WTC11 (cell line): ENCODE measurements around the gene LEMD3. TPM values are rescaled to one million over a fixed set of nuclear protein-coding genes. Genes with fewer than 3 reads are reported as not detected.
A peak's percentile ranks its signal among the peaks of the same experiment; 100 is the strongest.

ENCODE experiments used
- ATAC-seq: fragments of 200-7000 bp; cut with Tn5 transposase; 2 replicates; pipeline ENCODE4 v1.10.0; 2021; ENCODE audit warnings: mild to moderate bottlenecking, moderate library complexity
- CTCF ChIA-PET: fragments of 300-600 bp; sonication (Branson Sonifier 250); formaldehyde crosslinking; loops from one replicate; lab custom pipeline; 2021; ENCODE audit warnings: antibody characterized with exemption; lab: Charles Lee
- POLR2A ChIA-PET: fragments of 350-600 bp; sonication (Branson Sonifier 250); formaldehyde crosslinking; loops from one replicate; lab custom pipeline; 2021; ENCODE audit warnings: antibody characterized with exemption; lab: Charles Lee
- DNase-seq: peaks from one replicate; pipeline ENCODE4 v3.0.0; 2021; ENCODE audit warnings: low spot score
- H3K27ac Mint-ChIP-seq: 2 replicates; pipeline ENCODE4 v1.8.0; 2021; ENCODE audit warnings: mixed read lengths
- H3K27me3 Mint-ChIP-seq: 2 replicates; pipeline ENCODE4 v1.8.0; 2021; ENCODE audit warnings: low read depth, mild to moderate bottlenecking, moderate library complexity, mixed read lengths
- H3K36me3 Mint-ChIP-seq: 2 replicates; pipeline ENCODE4 v1.8.0; 2021; ENCODE audit warnings: mixed read lengths
- H3K4me1 Mint-ChIP-seq: 2 replicates; pipeline ENCODE4 v1.8.0; 2022; ENCODE audit warnings: mixed read lengths
- H3K4me3 Mint-ChIP-seq: 2 replicates; pipeline ENCODE4 v1.8.0; 2021; ENCODE audit warnings: mild to moderate bottlenecking, moderate library complexity, mixed read lengths
- H3K9me3 Mint-ChIP-seq: 2 replicates; pipeline ENCODE4 v1.8.0; 2021; ENCODE audit warnings: mixed read lengths
- ELF4 ChIP-seq: sonication (generic); formaldehyde crosslinking; IDR thresholded peaks from 2 replicates; pipeline ENCODE4 v1.8.1; 2022; ENCODE audit warnings: low read depth, mild to moderate bottlenecking, moderate library complexity, missing genetic modification reagents
- EMX1 ChIP-seq: fragments of 250-450 bp; sonication (Bioruptor Pico); IDR thresholded peaks from 2 replicates; pipeline ENCODE4 v1.8.0; 2021; ENCODE audit warnings: mild to moderate bottlenecking
- GABPB1 ChIP-seq: sonication (generic); formaldehyde crosslinking; IDR thresholded peaks from 2 replicates; pipeline ENCODE4 v1.8.1; 2023; ENCODE audit warnings: mild to moderate bottlenecking, missing genetic modification reagents
- GRHL2 ChIP-seq: fragments of 250-450 bp; sonication (Bioruptor Pico); IDR thresholded peaks from 2 replicates; pipeline ENCODE4 v1.8.0; 2022; ENCODE audit warnings: mild to moderate bottlenecking, moderate library complexity; ENCODE audit not compliant: insufficient replicate concordance, severe bottlenecking
- IRF2 ChIP-seq: sonication (generic); formaldehyde crosslinking; IDR thresholded peaks from 2 replicates; pipeline ENCODE4 v1.8.0; 2022; ENCODE audit warnings: low read depth, missing genetic modification reagents, borderline replicate concordance
- NFYB ChIP-seq: sonication (generic); formaldehyde crosslinking; conservative IDR thresholded peaks from 2 replicates; pipeline ENCODE4 v1.8.0; 2022; ENCODE audit warnings: low read depth, missing genetic modification reagents
- NR2C2 ChIP-seq: sonication (generic); formaldehyde crosslinking; IDR thresholded peaks from 2 replicates; pipeline ENCODE4 v1.8.0; 2022; ENCODE audit warnings: mild to moderate bottlenecking, missing genetic modification reagents
- NR3C1 ChIP-seq: sonication (generic); formaldehyde crosslinking; conservative IDR thresholded peaks from 2 replicates; pipeline ENCODE4 v1.8.1; 2023; ENCODE audit warnings: low read depth, mild to moderate bottlenecking, missing genetic modification reagents
- RELA ChIP-seq: sonication (generic); formaldehyde crosslinking; IDR thresholded peaks from 2 replicates; pipeline ENCODE4 v1.8.1; 2022; ENCODE audit warnings: missing genetic modification reagents, mild to moderate bottlenecking, borderline replicate concordance
- RORB ChIP-seq: fragments of 250-450 bp; sonication (Bioruptor Pico); IDR thresholded peaks from 2 replicates; pipeline ENCODE4 v1.9.0; 2021; ENCODE audit warnings: mild to moderate bottlenecking
- TCF7 ChIP-seq: sonication (generic); formaldehyde crosslinking; IDR thresholded peaks from 2 replicates; pipeline ENCODE4 v1.8.0; 2022; ENCODE audit warnings: mild to moderate bottlenecking, low read depth, missing genetic modification reagents, moderate library complexity
- TP53 ChIP-seq: sonication (generic); formaldehyde crosslinking; IDR thresholded peaks from 2 replicates; pipeline ENCODE4 v1.8.1; 2023; ENCODE audit warnings: mild to moderate bottlenecking, missing genetic modification reagents
- ZNF121 ChIP-seq: sonication (generic); formaldehyde crosslinking; IDR thresholded peaks from 2 replicates; pipeline ENCODE4 v1.8.0; 2023; ENCODE audit warnings: missing genetic modification reagents
- ZNF219 ChIP-seq: sonication (generic); formaldehyde crosslinking; IDR thresholded peaks from 2 replicates; pipeline ENCODE4 v1.8.0; 2023; ENCODE audit warnings: missing genetic modification reagents, mild to moderate bottlenecking, borderline replicate concordance
- ZNF232 ChIP-seq: sonication (generic); formaldehyde crosslinking; IDR thresholded peaks from 2 replicates; pipeline ENCODE4 v1.8.0; 2022; ENCODE audit warnings: mild to moderate bottlenecking, missing genetic modification reagents
- ZNF263 ChIP-seq: sonication (generic); formaldehyde crosslinking; IDR thresholded peaks from 2 replicates; pipeline ENCODE4 v1.8.1; 2022; ENCODE audit warnings: low read depth, mild to moderate bottlenecking, moderate library complexity, missing genetic modification reagents
- ZNF396 ChIP-seq: fragments of 250-450 bp; sonication (Bioruptor Pico); IDR thresholded peaks from 2 replicates; pipeline ENCODE4 v1.8.0; 2021; ENCODE audit warnings: mild to moderate bottlenecking, moderate library complexity, borderline replicate concordance
- total RNA-seq: library from RNA; stranded (reverse); gene quantifications from 3 replicates; pipeline ENCODE4 v1.2.3, GENCODE V29; 2021
- TF ChIP-seq, protein P1 (sequence below): sonication (generic); formaldehyde crosslinking; IDR thresholded peaks from 2 replicates; pipeline ENCODE4 v1.8.0; 2022; ENCODE audit warnings: missing genetic modification reagents
- TF ChIP-seq, protein P2 (sequence below): sonication (generic); formaldehyde crosslinking; IDR thresholded peaks from 2 replicates; pipeline ENCODE4 v1.8.1; 2022; ENCODE audit warnings: low read depth, mild to moderate bottlenecking, moderate library complexity, missing genetic modification reagents, borderline replicate concordance
- TF ChIP-seq, protein P3 (sequence below): sonication (generic); formaldehyde crosslinking; IDR thresholded peaks from 2 replicates; pipeline ENCODE4 v1.8.0; 2022; ENCODE audit warnings: mild to moderate bottlenecking, missing genetic modification reagents
- TF ChIP-seq, protein P4 (sequence below): sonication (generic); formaldehyde crosslinking; IDR thresholded peaks from 2 replicates; pipeline ENCODE4 v1.8.1; 2023; ENCODE audit warnings: mild to moderate bottlenecking, missing genetic modification reagents
- TF ChIP-seq, protein P5 (sequence below): sonication (generic); formaldehyde crosslinking; IDR thresholded peaks from 2 replicates; pipeline ENCODE4 v1.8.1; 2023; ENCODE audit warnings: mild to moderate bottlenecking, missing genetic modification reagents, borderline replicate concordance

The LEMD3 gene
- total RNA-seq, 1 experiment from 2014 or later: 31.3 TPM

DNA sequence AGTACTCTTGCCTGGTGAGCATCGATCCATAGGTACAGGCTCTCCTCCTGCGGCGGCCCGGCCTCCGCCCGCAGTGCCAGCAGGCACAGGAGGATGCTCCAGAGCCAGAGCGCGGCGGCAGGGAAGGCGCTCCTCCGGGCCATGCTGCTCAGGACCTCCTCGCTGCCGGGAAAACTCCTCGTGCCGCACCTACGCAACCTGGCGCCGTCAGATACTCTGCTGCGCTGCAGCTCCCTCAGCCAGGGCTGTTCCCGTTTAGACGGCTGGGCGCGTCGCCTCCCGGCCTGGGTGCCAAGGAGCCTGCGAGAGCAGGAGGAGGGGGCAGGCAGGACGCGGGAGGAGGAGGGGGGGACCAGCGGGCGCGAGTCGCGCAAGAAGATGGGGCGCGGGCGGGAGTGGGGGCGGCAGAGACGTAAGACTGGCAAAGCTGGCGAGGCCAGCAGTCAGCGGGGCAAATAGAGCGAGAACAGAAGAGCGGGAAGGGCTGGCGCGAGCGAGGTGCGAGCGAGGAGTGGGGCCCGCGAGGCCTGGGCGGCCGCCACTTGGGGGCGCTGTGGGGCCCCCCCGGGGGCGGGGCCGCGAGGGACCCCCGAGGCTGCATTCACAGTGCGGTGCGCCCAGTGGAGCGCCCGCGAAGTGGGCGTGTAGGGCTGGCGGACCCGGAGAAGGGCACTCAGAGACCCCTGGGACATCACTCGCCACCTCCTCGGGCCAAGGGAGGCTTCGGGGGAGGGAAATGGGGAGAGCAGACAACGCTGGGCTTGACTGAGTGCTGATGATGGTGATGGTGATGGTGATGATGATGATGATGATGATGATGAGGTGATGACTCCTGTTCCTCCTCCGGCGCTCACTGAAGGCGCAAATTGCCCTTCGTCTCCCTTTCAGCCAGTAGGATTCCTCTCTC, 48.1 kb upstream of the LEMD3 start, which contains the start of gene WIF1 (continued):
- TF ChIP-seq, protein P1, sequence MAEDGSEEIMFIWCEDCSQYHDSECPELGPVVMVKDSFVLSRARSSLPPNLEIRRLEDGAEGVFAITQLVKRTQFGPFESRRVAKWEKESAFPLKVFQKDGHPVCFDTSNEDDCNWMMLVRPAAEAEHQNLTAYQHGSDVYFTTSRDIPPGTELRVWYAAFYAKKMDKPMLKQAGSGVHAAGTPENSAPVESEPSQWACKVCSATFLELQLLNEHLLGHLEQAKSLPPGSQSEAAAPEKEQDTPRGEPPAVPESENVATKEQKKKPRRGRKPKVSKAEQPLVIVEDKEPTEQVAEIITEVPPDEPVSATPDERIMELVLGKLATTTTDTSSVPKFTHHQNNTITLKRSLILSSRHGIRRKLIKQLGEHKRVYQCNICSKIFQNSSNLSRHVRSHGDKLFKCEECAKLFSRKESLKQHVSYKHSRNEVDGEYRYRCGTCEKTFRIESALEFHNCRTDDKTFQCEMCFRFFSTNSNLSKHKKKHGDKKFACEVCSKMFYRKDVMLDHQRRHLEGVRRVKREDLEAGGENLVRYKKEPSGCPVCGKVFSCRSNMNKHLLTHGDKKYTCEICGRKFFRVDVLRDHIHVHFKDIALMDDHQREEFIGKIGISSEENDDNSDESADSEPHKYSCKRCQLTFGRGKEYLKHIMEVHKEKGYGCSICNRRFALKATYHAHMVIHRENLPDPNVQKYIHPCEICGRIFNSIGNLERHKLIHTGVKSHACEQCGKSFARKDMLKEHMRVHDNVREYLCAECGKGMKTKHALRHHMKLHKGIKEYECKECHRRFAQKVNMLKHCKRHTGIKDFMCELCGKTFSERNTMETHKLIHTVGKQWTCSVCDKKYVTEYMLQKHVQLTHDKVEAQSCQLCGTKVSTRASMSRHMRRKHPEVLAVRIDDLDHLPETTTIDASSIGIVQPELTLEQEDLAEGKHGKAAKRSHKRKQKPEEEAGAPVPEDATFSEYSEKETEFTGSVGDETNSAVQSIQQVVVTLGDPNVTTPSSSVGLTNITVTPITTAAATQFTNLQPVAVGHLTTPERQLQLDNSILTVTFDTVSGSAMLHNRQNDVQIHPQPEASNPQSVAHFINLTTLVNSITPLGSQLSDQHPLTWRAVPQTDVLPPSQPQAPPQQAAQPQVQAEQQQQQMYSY (CRISPR knock-in tag): no peak
- TF ChIP-seq EMX1 (CRISPR knock-in tag) (no peak), NR2C2 (CRISPR knock-in tag) (peak; percentile 45; the same call in 1 of the 2 replicates), GABPB1 (no peak), ZNF121 (CRISPR knock-in tag) (0 out of 2 replicates have a peak, but pooled peaks have one; percentile 35), TCF7 (CRISPR knock-in tag) (no peak), ZNF219 (CRISPR knock-in tag) (no peak), NR3C1 (CRISPR knock-in tag) (no peak), TP53 (CRISPR knock-in tag) (peak; percentile 73; the same call in 1 of the 2 replicates)

DNA sequence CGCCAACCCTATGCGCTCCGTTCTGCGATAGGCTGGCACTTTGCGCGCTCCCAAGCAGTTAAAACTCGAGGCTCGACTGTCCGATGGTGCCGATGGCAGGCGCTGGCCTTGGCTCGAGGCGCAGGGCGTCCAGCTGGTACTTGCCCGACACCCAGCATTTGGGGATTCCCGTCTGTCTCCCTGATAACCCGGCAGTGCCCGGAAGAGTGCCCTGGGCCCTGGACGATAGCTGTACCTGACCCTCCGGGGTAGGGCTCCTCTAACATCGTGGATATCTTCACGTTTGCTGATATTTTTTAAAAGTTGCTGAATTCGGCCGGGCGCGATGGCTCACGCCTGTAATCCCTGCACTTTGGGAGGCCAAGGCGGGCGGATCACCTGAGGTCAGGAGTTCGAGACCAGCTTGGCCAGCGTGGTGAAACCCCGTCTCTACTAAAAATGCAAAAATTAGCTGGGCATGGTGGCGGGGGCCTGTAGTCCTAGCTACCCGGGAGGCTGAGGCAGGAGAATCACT, 47.4 kb upstream of the LEMD3 start:
- CTCF ChIA-PET: interaction anchor here (1.6 to 6.9 kb wide), 7 partner anchors 17 to 326 kb away, joined by 5 to 50 read pairs (median 9); partner anchors contain the start of gene LEMD3
- Mint-ChIP-seq H3K27me3 (peaks cover 52% of the 10 kb centered on the region), H3K4me1 (peaks cover 5% of the 10 kb centered on the region; the same call in 1 of the 2 replicates), H3K27ac (no peak overlapping the region), H3K9me3 (no peaks in the 10 kb centered on the region), H3K36me3 (no peaks in the 10 kb centered on the region), H3K4me3 (peak overlapping the region; percentile 55)
- POLR2A ChIA-PET: interaction anchor here (0.5 to 1.7 kb wide), 2 partner anchors 47 to 143 kb away, joined by 3 to 4 read pairs; partner anchors contain the start of gene LEMD3
- ATAC-seq: no peak
- no peak for DNase-seq
- TF ChIP-seq IRF2 (CRISPR knock-in tag) (no peak), ZNF263 (no peak), NR2C2 (CRISPR knock-in tag) (no peak), RORB (CRISPR knock-in tag) (no peak), ELF4 (no peak), ZNF121 (CRISPR knock-in tag) (no peak), ZNF396 (CRISPR knock-in tag) (no peak), GRHL2 (CRISPR knock-in tag) (no peak), NFYB (no peak), ZNF232 (CRISPR knock-in tag) (no peak), RELA (CRISPR knock-in tag) (no peak)
- TF ChIP-seq, protein P2, sequence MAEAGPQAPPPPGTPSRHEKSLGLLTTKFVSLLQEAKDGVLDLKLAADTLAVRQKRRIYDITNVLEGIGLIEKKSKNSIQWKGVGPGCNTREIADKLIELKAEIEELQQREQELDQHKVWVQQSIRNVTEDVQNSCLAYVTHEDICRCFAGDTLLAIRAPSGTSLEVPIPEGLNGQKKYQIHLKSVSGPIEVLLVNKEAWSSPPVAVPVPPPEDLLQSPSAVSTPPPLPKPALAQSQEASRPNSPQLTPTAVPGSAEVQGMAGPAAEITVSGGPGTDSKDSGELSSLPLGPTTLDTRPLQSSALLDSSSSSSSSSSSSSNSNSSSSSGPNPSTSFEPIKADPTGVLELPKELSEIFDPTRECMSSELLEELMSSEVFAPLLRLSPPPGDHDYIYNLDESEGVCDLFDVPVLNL (CRISPR knock-in tag): no peak
- TF ChIP-seq, protein P3, sequence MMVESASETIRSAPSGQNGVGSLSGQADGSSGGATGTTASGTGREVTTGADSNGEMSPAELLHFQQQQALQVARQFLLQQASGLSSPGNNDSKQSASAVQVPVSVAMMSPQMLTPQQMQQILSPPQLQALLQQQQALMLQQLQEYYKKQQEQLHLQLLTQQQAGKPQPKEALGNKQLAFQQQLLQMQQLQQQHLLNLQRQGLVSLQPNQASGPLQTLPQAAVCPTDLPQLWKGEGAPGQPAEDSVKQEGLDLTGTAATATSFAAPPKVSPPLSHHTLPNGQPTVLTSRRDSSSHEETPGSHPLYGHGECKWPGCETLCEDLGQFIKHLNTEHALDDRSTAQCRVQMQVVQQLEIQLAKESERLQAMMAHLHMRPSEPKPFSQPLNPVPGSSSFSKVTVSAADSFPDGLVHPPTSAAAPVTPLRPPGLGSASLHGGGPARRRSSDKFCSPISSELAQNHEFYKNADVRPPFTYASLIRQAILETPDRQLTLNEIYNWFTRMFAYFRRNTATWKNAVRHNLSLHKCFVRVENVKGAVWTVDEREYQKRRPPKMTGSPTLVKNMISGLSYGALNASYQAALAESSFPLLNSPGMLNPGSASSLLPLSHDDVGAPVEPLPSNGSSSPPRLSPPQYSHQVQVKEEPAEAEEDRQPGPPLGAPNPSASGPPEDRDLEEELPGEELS: no peak
- TF ChIP-seq, protein P4, sequence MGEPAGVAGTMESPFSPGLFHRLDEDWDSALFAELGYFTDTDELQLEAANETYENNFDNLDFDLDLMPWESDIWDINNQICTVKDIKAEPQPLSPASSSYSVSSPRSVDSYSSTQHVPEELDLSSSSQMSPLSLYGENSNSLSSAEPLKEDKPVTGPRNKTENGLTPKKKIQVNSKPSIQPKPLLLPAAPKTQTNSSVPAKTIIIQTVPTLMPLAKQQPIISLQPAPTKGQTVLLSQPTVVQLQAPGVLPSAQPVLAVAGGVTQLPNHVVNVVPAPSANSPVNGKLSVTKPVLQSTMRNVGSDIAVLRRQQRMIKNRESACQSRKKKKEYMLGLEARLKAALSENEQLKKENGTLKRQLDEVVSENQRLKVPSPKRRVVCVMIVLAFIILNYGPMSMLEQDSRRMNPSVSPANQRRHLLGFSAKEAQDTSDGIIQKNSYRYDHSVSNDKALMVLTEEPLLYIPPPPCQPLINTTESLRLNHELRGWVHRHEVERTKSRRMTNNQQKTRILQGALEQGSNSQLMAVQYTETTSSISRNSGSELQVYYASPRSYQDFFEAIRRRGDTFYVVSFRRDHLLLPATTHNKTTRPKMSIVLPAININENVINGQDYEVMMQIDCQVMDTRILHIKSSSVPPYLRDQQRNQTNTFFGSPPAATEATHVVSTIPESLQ (CRISPR knock-in tag): no peak
- TF ChIP-seq, protein P5, sequence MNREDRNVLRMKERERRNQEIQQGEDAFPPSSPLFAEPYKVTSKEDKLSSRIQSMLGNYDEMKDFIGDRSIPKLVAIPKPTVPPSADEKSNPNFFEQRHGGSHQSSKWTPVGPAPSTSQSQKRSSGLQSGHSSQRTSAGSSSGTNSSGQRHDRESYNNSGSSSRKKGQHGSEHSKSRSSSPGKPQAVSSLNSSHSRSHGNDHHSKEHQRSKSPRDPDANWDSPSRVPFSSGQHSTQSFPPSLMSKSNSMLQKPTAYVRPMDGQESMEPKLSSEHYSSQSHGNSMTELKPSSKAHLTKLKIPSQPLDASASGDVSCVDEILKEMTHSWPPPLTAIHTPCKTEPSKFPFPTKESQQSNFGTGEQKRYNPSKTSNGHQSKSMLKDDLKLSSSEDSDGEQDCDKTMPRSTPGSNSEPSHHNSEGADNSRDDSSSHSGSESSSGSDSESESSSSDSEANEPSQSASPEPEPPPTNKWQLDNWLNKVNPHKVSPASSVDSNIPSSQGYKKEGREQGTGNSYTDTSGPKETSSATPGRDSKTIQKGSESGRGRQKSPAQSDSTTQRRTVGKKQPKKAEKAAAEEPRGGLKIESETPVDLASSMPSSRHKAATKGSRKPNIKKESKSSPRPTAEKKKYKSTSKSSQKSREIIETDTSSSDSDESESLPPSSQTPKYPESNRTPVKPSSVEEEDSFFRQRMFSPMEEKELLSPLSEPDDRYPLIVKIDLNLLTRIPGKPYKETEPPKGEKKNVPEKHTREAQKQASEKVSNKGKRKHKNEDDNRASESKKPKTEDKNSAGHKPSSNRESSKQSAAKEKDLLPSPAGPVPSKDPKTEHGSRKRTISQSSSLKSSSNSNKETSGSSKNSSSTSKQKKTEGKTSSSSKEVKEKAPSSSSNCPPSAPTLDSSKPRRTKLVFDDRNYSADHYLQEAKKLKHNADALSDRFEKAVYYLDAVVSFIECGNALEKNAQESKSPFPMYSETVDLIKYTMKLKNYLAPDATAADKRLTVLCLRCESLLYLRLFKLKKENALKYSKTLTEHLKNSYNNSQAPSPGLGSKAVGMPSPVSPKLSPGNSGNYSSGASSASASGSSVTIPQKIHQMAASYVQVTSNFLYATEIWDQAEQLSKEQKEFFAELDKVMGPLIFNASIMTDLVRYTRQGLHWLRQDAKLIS (CRISPR knock-in tag): no peak
